PC-9 (cell line): ENCODE data around the gene ANKRD11. TPM values are rescaled to one million over a fixed set of nuclear protein-coding genes. Genes with fewer than 3 reads are reported as not detected.

Experiments
- BruUV-seq: library from RNA; stranded (reverse); fragments of 400-500 nt; replicated peaks from 2 replicates; lab custom pipeline; 2021; lab: Mats Ljungman, UMichigan
- CTCF ChIA-PET: fragments of 300-600 bp; sonication (Branson Sonifier 250); formaldehyde crosslinking; loops from one replicate; lab custom pipeline; 2022; ENCODE audit warnings: antibody characterized with exemption; lab: Charles Lee
- POLR2A ChIA-PET: fragments of 300-600 bp; sonication (Branson Sonifier 250); formaldehyde crosslinking; loops from one replicate; lab custom pipeline; 2022; ENCODE audit warnings: antibody characterized with exemption; ENCODE audit not compliant: unreplicated experiment; lab: Charles Lee
- DNase-seq, 2 experiments: peaks; one replicate each; pipeline versions ENCODE4 v3.0.0 to v3.0.0-alpha.2; 2015 to 2022; ENCODE audit warnings: mixed read lengths in 1 of 2
- H2AFZ ChIP-seq: fragments of 200-600 bp; sonication (generic); 2 replicates; pipeline ENCODE4 v1.8.1; 2017; ENCODE audit warnings: antibody characterized with exemption
- H3F3A ChIP-seq: fragments of 200-600 bp; sonication (generic); 2 replicates; pipeline ENCODE4 v1.8.1; 2017; ENCODE audit warnings: antibody characterized with exemption, mild to moderate bottlenecking, low read depth; ENCODE audit not compliant: insufficient read depth
- H3K27ac ChIP-seq: fragments of 200-600 bp; sonication (generic); 2 replicates; pipeline ENCODE4 v1.6.1; 2016; ENCODE audit warnings: mixed run types
- H3K27me3 ChIP-seq: fragments of 200-600 bp; sonication (generic); 2 replicates; pipeline ENCODE4 v1.6.1; 2016; ENCODE audit warnings: low read depth, mixed run types; ENCODE audit not compliant: insufficient read depth
- H3K36me3 ChIP-seq: fragments of 200-600 bp; sonication (generic); 2 replicates; pipeline ENCODE4 v1.6.1; 2016; ENCODE audit warnings: low read depth, mixed run types
- H3K4me1 ChIP-seq: fragments of 200-600 bp; sonication (generic); replicated peaks from 2 replicates; pipeline ENCODE4 v1.6.1; 2016; ENCODE audit warnings: mixed run types; ENCODE audit not compliant: insufficient read depth
- H3K4me2 ChIP-seq: fragments of 200-600 bp; sonication (generic); 2 replicates; pipeline ENCODE4 v1.6.1; 2017; ENCODE audit warnings: mixed run types
- H3K4me3 ChIP-seq: fragments of 200-600 bp; sonication (generic); 2 replicates; pipeline ENCODE4 v1.6.1; 2016; ENCODE audit warnings: mixed run types
- H3K79me2 ChIP-seq: fragments of 200-600 bp; sonication (generic); 2 replicates; pipeline ENCODE4 v1.6.1; 2017; ENCODE audit warnings: low read depth, mixed run types
- H3K9me2 ChIP-seq: fragments of 200-600 bp; sonication (generic); 2 replicates; pipeline ENCODE4 v1.8.1; 2017; ENCODE audit warnings: mild to moderate bottlenecking; ENCODE audit not compliant: insufficient read depth
- H3K9me3 ChIP-seq: fragments of 200-600 bp; sonication (generic); 2 replicates; pipeline ENCODE4 v1.8.1; 2016; ENCODE audit warnings: low read depth; ENCODE audit not compliant: insufficient read depth
- H4K20me1 ChIP-seq: fragments of 200-600 bp; sonication (generic); 2 replicates; pipeline ENCODE4 v1.8.1; 2017; ENCODE audit not compliant: insufficient read depth
- CTCF ChIP-seq: fragments of 200-600 bp; sonication (generic); conservative IDR thresholded peaks from 2 replicates; pipeline ENCODE4 v1.6.1; 2017; ENCODE audit warnings: mixed run types, antibody characterized with exemption, mild to moderate bottlenecking, moderate library complexity
- EZH2 ChIP-seq: fragments of 200-600 bp; sonication (generic); IDR thresholded peaks from 2 replicates; pipeline ENCODE4 v1.8.0; 2017; ENCODE audit warnings: antibody characterized with exemption, low read depth
- intact Hi-C: fragments of 100-400 bp; cut with micrococcal nuclease; formaldehyde crosslinking; loops from one replicate; pipeline ENCODE4 v1.10.0; 2022; ENCODE audit not compliant: unreplicated experiment
- total RNA-seq: library from RNA; stranded (reverse); gene quantifications from 2 replicates; pipeline ENCODE4 v1.2.3, GENCODE V29; 2021

The ANKRD11 gene
- total RNA-seq, 1 experiment from 2014 or later, result 220 TPM

- DNase-seq, result no peak
Observed at GRCh38 chr16:89408315-89408714, 82.0 kb downstream of the ANKRD11 start.

GRCh38 chr16:89407925-89408300 is 82.4 kb downstream of the ANKRD11 start:
- ChIA-PET CTCF (interaction anchor here (0.5 kb wide), 1 partner anchor 110 kb away, joined by 11 read pairs; no protein-coding TSS in a partner anchor), POLR2A (no interaction called here)
- no peak for DNase-seq
- intact Hi-C loops, result no loop called here
- Histone ChIP-seq H3K27ac (no peak overlapping the region), H3F3A (peaks cover 49% of the 10 kb centered on the region), H3K9me2 (no peaks in the 10 kb centered on the region), H3K4me3 (no peak overlapping the region), H3K9me3 (no peaks in the 10 kb centered on the region), H3K27me3 (no peaks in the 10 kb centered on the region), H4K20me1 (peaks cover 93% of the 10 kb centered on the region), H2AFZ (no peak overlapping the region), H3K4me1 (no peaks in the 10 kb centered on the region), H3K4me2 (no peak overlapping the region), H3K36me3 (no peaks in the 10 kb centered on the region), H3K79me2 (peaks cover 98% of the 10 kb centered on the region)
- BruUV-seq, result no TSS peak
- TF ChIP-seq CTCF (no peak), EZH2 (no peak)

More at GRCh38 chr16:89408315-89408714, 82.0 kb downstream of the ANKRD11 start:
- Histone ChIP-seq H3K4me3 (no peak overlapping the region), H3K9me2 (no peaks in the 10 kb centered on the region), H3K36me3 (no peaks in the 10 kb centered on the region), H3F3A (peaks cover 53% of the 10 kb centered on the region), H3K27me3 (no peaks in the 10 kb centered on the region), H3K4me1 (no peaks in the 10 kb centered on the region), H4K20me1 (peaks cover 93% of the 10 kb centered on the region), H3K4me2 (no peak overlapping the region), H2AFZ (no peak overlapping the region), H3K79me2 (peaks cover 98% of the 10 kb centered on the region), H3K9me3 (no peaks in the 10 kb centered on the region), H3K27ac (no peak overlapping the region)
- no peak for TF ChIP-seq EZH2
- no peak for TF ChIP-seq CTCF
- CTCF ChIA-PET, result no interaction called here
- intact Hi-C loops, result no loop called here
- no TSS peak for BruUV-seq
- POLR2A ChIA-PET, result no interaction called here

GRCh38 chr16:89407282-89407924 is 83.0 kb downstream of the ANKRD11 start:
- intact Hi-C loops, result no loop called here
- POLR2A ChIA-PET, result no interaction called here
- no peaks in the 10 kb centered on the region for H3K4me1 ChIP-seq

More at GRCh38 chr16:89407282-89407924, 83.0 kb downstream of the ANKRD11 start:
- no peaks in the 10 kb centered on the region for H3K36me3 ChIP-seq
- H4K20me1 ChIP-seq, result peaks cover 92% of the 10 kb centered on the region
- H3F3A ChIP-seq, result peaks cover 44% of the 10 kb centered on the region
- H3K27ac ChIP-seq, result no peak overlapping the region
- BruUV-seq, result no TSS peak
- H3K4me3 ChIP-seq, result no peak overlapping the region
- DNase-seq, result no peak
- TF ChIP-seq EZH2 (no peak), CTCF (no peak)
- CTCF ChIA-PET, result interaction anchor here (0.5 kb wide), 1 partner anchor 110 kb away, joined by 11 read pairs; no protein-coding TSS in a partner anchor
- H2AFZ ChIP-seq, result no peak overlapping the region
- H3K79me2 ChIP-seq, result peaks cover 98% of the 10 kb centered on the region
- no peaks in the 10 kb centered on the region for H3K9me2 ChIP-seq
- no peak overlapping the region for H3K4me2 ChIP-seq
- H3K9me3 ChIP-seq, result no peaks in the 10 kb centered on the region
- no peaks in the 10 kb centered on the region for H3K27me3 ChIP-seq
